Parathyroid adenoma (tissue), 2 donors: ENCODE results near the gene COL23A1.

Experiments used
- H2AFZ ChIP-seq: fragments of 300-600 bp; sonication (generic); one replicate; pipeline ENCODE4 v1.7.0; 2017; ENCODE audit warnings: antibody characterized with exemption, mild to moderate bottlenecking
- H3K27ac ChIP-seq: fragments of 300-600 bp; sonication (generic); one replicate; pipeline ENCODE4 v1.7.0; 2017
- H3K27me3 ChIP-seq: fragments of 300-600 bp; sonication (generic); one replicate; pipeline ENCODE4 v1.7.0; 2017; ENCODE audit warnings: low read length; ENCODE audit not compliant: control insufficient read depth, insufficient read depth
- H3K36me3 ChIP-seq: fragments of 300-600 bp; sonication (generic); one replicate; pipeline ENCODE4 v1.7.0; 2017; ENCODE audit warnings: low read length; ENCODE audit not compliant: control insufficient read depth, insufficient read depth
- H3K4me1 ChIP-seq: fragments of 300-600 bp; sonication (generic); one replicate; pipeline ENCODE4 v1.7.0; 2017; ENCODE audit warnings: control low read depth
- H3K4me2 ChIP-seq: fragments of 300-600 bp; sonication (generic); one replicate; pipeline ENCODE4 v1.7.0; 2017; ENCODE audit warnings: low read length
- H3K4me3 ChIP-seq: fragments of 300-600 bp; sonication (generic); one replicate; pipeline ENCODE4 v1.7.0; 2017; ENCODE audit warnings: low read depth, low read length
- H3K79me2 ChIP-seq: fragments of 300-600 bp; sonication (generic); one replicate; pipeline ENCODE4 v1.7.0; 2017; ENCODE audit warnings: control low read depth
- H3K9ac ChIP-seq: fragments of 300-600 bp; sonication (generic); one replicate; pipeline ENCODE4 v1.7.0; 2017; ENCODE audit warnings: mild to moderate bottlenecking
- H3K9me3 ChIP-seq: fragments of 300-600 bp; sonication (generic); one replicate; pipeline ENCODE4 v1.7.0; 2017; ENCODE audit warnings: low read length; ENCODE audit not compliant: control insufficient read depth
- TF ChIP-seq, protein P1 (sequence below): fragments of 300-600 bp; sonication (generic); IDR thresholded peaks from one replicate; pipeline ENCODE4 v1.7.0; 2017; ENCODE audit warnings: antibody characterized with exemption, mild to moderate bottlenecking
- donor health status: primary hyperparathyroidism.

COL23A1 gene

DNA sequence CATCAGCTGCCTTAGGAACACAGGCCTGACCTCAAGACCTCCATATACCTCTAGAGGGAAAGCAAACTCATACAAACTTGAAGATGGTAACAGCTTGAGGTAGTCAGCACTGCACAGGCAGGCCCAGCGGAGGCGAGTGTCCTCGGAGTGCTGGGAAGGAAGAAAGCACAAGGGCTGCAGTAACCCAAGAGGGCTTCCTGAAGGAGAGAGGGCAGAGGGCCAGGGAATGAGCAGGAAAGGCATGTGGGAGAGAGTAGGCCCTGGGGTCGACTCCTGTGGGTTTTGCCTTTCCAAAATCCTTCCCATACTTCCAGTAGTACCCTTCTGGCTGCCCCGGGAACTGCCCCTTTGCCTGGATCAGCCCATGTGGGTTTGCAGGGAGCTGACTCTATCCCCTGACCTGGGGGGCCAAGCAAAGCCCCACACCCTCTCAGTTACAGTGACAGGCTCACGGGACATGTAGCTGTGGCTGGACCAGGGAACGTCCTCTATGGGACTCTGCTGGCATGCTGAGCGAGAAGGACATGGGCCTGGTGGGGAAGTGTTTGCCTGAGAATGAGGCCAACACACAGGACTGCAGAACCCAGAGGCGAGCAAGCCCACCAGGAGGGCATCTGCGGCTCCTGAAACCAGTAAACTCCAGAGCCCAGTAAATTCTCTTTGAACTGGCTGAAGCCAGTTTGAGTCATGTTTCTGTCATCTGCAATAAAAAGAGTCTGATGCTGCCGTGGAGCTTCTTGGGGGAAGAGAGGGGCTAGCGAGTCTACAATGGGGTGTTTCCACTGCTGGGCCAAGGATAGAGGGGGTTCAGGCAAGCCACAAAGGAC lies 64.1 kb downstream of the COL23A1 start:
- TF ChIP-seq, protein P1, sequence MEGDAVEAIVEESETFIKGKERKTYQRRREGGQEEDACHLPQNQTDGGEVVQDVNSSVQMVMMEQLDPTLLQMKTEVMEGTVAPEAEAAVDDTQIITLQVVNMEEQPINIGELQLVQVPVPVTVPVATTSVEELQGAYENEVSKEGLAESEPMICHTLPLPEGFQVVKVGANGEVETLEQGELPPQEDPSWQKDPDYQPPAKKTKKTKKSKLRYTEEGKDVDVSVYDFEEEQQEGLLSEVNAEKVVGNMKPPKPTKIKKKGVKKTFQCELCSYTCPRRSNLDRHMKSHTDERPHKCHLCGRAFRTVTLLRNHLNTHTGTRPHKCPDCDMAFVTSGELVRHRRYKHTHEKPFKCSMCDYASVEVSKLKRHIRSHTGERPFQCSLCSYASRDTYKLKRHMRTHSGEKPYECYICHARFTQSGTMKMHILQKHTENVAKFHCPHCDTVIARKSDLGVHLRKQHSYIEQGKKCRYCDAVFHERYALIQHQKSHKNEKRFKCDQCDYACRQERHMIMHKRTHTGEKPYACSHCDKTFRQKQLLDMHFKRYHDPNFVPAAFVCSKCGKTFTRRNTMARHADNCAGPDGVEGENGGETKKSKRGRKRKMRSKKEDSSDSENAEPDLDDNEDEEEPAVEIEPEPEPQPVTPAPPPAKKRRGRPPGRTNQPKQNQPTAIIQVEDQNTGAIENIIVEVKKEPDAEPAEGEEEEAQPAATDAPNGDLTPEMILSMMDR = no peak
- no peaks in the 10 kb centered on the region for H3K27me3 ChIP-seq
- peaks cover 9% of the 10 kb centered on the region for H3K4me1 ChIP-seq
- H3K4me2 ChIP-seq = no peak overlapping the region
- H3K4me3 ChIP-seq = no peak overlapping the region
- H3K36me3 ChIP-seq = no peaks in the 10 kb centered on the region
- no peaks in the 10 kb centered on the region for H3K79me2 ChIP-seq
- H3K27ac ChIP-seq = no peak overlapping the region
- no peaks in the 10 kb centered on the region for H3K9me3 ChIP-seq
- H2AFZ ChIP-seq = no peak overlapping the region
- no peak overlapping the region for H3K9ac ChIP-seq

DNA sequence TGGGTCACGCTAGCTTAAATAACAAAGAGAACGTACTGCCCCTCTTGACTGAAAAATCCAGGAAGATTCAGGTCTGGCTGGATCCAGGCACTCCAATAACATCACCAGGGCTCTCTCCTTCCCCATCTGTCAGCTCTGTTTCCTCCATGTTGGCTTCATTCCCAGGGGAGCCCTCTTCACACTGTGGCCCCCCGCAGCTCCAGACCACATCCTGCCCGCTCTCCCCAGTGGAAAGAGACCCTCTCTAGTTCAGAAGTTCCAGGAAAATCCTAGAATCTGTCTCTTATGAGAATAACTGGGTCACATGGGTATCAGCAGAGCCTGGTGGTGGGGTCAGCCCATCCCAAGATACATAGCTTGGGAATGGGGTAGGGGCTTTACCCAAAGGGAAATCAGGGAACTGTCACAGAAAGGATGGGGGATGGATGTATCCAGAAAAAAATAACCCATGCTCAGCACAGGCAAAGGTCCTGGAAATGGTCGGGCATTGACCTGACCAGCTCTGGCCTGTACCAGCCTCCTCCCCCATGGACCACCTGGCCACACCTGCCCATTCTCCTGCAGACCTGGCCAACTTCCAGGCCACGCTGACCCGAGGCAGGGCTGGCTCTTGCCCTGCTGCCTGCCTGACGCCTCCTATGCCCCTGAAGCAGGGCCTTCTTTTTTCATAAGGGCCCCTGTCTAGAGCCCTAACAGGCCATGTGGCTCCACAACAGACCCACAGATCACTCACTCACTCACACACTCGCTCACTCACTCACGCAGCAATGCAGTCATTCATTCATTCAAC lies 65.9 kb downstream of the COL23A1 start:
- H3K4me3 ChIP-seq = no peak overlapping the region
- no peaks in the 10 kb centered on the region for H3K9me3 ChIP-seq
- H3K27me3 ChIP-seq = no peaks in the 10 kb centered on the region
- no peaks in the 10 kb centered on the region for H3K4me1 ChIP-seq
- H3K79me2 ChIP-seq = no peaks in the 10 kb centered on the region
- H3K4me2 ChIP-seq = no peak overlapping the region
- H3K9ac ChIP-seq = no peak overlapping the region
- no peak overlapping the region for H2AFZ ChIP-seq
- no peaks in the 10 kb centered on the region for H3K36me3 ChIP-seq
- TF ChIP-seq, protein P1 = no peak
- H3K27ac ChIP-seq = no peak overlapping the region

DNA sequence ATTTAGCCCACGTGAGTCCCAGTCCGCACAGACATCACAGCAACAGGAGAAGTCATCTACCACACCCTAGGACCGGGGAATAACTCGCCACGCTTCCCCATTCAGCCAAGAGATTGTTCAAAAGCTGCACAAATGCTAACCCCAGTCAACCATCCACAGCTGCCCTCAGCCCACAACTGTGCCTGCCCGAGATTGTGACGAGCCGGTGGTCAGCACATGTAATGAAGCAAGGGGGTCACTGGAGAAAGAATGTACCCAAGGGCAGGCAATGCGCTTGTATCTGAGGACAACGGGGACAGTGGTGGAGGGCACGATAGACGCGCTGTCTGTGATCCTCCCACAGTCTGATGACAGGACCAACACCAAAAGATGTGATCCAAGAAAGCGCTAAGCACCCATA lies 67.8 kb downstream of the COL23A1 start:
- Histone ChIP-seq H3K4me3 (no peak overlapping the region), H3K36me3 (no peaks in the 10 kb centered on the region), H3K27me3 (no peaks in the 10 kb centered on the region), H3K27ac (no peak overlapping the region), H2AFZ (no peak overlapping the region), H3K79me2 (no peaks in the 10 kb centered on the region), H3K4me1 (no peaks in the 10 kb centered on the region), H3K9me3 (no peaks in the 10 kb centered on the region), H3K4me2 (no peak overlapping the region), H3K9ac (no peak overlapping the region)
- TF ChIP-seq, protein P1 = no peak

DNA sequence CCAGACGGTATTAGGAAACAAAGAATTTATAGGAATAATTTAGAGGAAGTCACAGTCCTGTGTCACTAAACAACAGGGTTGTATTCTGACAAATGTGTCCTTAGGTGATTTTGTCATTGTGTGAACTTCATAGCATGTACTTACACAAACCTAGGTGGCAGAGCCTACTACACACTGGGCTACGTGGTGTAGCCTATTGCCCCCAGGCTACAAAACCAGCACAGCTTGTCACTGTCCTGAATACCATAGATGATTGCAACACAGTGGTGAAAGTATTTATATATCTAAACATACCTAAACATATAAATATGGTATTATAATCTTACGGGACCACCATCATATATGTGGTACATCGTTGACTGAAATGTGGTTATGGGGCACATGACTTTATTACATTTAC lies 69.3 kb downstream of the COL23A1 start:
- no peaks in the 10 kb centered on the region for H3K79me2 ChIP-seq
- H3K4me1 ChIP-seq = no peaks in the 10 kb centered on the region
- H3K27me3 ChIP-seq = no peaks in the 10 kb centered on the region
- no peaks in the 10 kb centered on the region for H3K9me3 ChIP-seq
- H3K9ac ChIP-seq = no peak overlapping the region
- TF ChIP-seq, protein P1 = no peak
- H3K4me3 ChIP-seq = no peak overlapping the region
- H3K27ac ChIP-seq = no peak overlapping the region
- H2AFZ ChIP-seq = no peak overlapping the region
- no peaks in the 10 kb centered on the region for H3K36me3 ChIP-seq
- H3K4me2 ChIP-seq = no peak overlapping the region
